Measurements from ENCODE around the gene PCSK6.

The PCSK6 gene

DNA sequence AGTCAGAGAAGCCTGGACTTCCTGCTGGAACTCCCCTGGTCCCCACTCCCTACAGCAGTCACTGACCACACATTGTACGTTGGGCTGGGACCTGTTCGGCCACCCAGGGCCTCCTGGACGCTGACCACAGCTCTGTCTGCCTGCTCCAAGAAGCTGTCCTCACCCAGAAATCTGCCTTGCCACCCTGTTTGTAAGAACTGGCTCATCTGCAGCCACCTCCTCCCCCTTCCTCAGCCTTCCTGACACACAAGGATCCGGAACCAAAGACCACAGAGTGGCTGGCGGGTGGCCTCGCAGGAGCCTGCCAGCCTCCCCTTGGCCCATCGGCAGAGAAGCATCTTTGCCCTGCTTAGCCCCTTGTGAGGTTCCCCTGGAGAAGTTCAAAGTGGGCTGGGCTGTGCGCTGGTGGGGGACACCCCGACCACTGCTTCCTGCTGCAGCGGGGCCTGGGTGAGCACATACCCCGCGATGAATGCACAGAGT is 91.9 kb downstream of the PCSK6 start:
- no peak overlapping the region for H4K91ac ChIP-seq (ENCODE audit: low read depth, low read length, poor library complexity)
- DNase-seq (ENCODE audit: low spot score): no peak
- peaks cover 0 to 2% of the 10 kb centered on the region in 2 donors for H3K4me1 ChIP-seq (ENCODE audit: control insufficient read depth in 2 of 2, insufficient read depth in 1 of 2, low read depth in 1 of 2, low read length in 2 of 2)
- no CpG with 5 or more reads among the region's 12 CpGs for WGBS, 2 donors (ENCODE audit: extremely low coverage in 2 of 2, insufficient read length in 2 of 2, insufficient replicate concordance in 1 of 2)
- no peak overlapping the region for H2BK5ac ChIP-seq (ENCODE audit: low read length)
- no peak overlapping the region for H2BK120ac ChIP-seq (ENCODE audit: low read depth, low read length)
- no peak overlapping the region for H2BK15ac ChIP-seq (ENCODE audit: low read length)
- no peak overlapping the region for H3K9ac ChIP-seq (ENCODE audit: low read depth, low read length, poor library complexity)
- H4K8ac ChIP-seq (ENCODE audit: low read depth, low read length): no peak overlapping the region
- no peaks in the 10 kb centered on the region for H3K27me3 ChIP-seq (ENCODE audit: control insufficient read depth in 3 of 3, insufficient read depth in 3 of 3, low read depth in 1 of 3, low read length in 3 of 3)
- H3K18ac ChIP-seq (ENCODE audit: low read length): peak overlapping the region; percentile 21
- H3K79me1 ChIP-seq (ENCODE audit: low read depth, low read length): no peaks in the 10 kb centered on the region
- no peak overlapping the region for H3K14ac ChIP-seq (ENCODE audit: low read length)
- no peak overlapping the region for H2AFZ ChIP-seq (ENCODE audit: low read length)
- no peak overlapping the region for H2AK5ac ChIP-seq (ENCODE audit: low read depth, low read length)
- H3K4me3 ChIP-seq (ENCODE audit: low read length in 2 of 2): no peak overlapping the region
- peaks cover 0 to 6% of the 10 kb centered on the region in 2 donors for H3K36me3 ChIP-seq (replicated peaks in 1 of 2; ENCODE audit: control insufficient read depth in 2 of 2, insufficient read depth in 2 of 2, low read length in 2 of 2)
- peaks cover 0 to 2% of the 10 kb centered on the region in 2 donors for H3K9me3 ChIP-seq (replicated peaks in 1 of 2; ENCODE audit: control insufficient read depth in 2 of 2, insufficient read depth in 1 of 2, low read depth in 1 of 2, low read length in 2 of 2)
- no peak overlapping the region for H3K4me2 ChIP-seq (ENCODE audit: insufficient read depth, low read length, poor library complexity, severe bottlenecking)
- no peak overlapping the region for H3K27ac ChIP-seq (replicated peaks; ENCODE audit: low read length)
- no peak overlapping the region for H3K23ac ChIP-seq (ENCODE audit: low read depth, low read length, poor library complexity)
- no peak overlapping the region for H2BK12ac ChIP-seq (ENCODE audit: low read length)
- no peak overlapping the region for H3K4ac ChIP-seq (ENCODE audit: low read length)

DNA sequence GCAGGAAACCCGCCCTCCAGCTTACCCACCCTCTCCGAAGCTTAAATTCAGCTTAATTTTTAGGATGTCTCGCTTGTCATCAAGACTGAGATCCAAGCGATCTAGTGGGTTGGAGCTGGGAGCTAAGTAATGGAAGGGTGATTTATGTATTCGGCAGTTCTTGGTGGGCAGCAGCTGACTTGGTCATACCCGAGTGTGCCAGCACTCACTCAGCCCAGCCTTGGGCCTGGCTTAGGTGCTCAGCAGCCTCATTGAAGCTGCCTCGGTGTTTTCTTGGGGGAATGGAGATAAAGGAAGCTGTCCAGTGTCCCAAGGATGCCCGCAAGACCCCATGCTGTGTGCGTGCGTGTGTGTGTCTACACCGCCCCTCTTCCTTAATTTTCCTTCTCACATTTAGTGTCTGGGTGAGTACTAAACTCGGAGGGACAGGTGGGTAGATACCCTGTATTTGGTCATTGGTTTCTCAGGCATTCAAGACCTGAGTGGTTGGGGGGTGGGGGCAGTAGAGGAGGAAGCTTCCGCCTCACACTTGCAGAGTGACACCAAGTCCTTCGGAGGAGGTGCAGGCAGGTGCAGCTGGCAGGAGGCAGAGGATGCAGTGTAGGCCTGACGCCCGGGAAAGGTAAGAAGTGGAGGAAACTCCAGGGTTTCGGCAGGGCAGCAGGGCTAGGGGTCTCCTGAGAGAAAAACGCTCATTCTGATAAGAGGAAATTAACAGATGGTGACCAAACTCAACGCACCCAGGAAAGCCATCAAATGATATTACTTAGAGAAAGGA is 92.8 kb downstream of the PCSK6 start:
- Histone ChIP-seq H3K23ac (ENCODE audit: low read depth, low read length, poor library complexity) (no peak overlapping the region), H3K4ac (ENCODE audit: low read length) (no peak overlapping the region), H3K4me1 (ENCODE audit: control insufficient read depth in 2 of 2, insufficient read depth in 1 of 2, low read depth in 1 of 2, low read length in 2 of 2) (peaks cover 0 to 2% of the 10 kb centered on the region in 2 donors), H3K27ac (replicated peaks; ENCODE audit: low read length) (no peak overlapping the region), H2BK15ac (ENCODE audit: low read length) (no peak overlapping the region), H4K91ac (ENCODE audit: low read depth, low read length, poor library complexity) (no peak overlapping the region), H3K36me3 (replicated peaks in 1 of 2; ENCODE audit: control insufficient read depth in 2 of 2, insufficient read depth in 2 of 2, low read length in 2 of 2) (peaks cover 0 to 12% of the 10 kb centered on the region in 2 donors), H3K18ac (ENCODE audit: low read length) (no peak overlapping the region), H2BK12ac (ENCODE audit: low read length) (no peak overlapping the region), H3K4me3 (ENCODE audit: low read length in 2 of 2) (no peak overlapping the region), H3K9ac (ENCODE audit: low read depth, low read length, poor library complexity) (no peak overlapping the region), H2BK120ac (ENCODE audit: low read depth, low read length) (no peak overlapping the region), H3K9me3 (replicated peaks in 1 of 2; ENCODE audit: control insufficient read depth in 2 of 2, insufficient read depth in 1 of 2, low read depth in 1 of 2, low read length in 2 of 2) (peaks cover 0 to 2% of the 10 kb centered on the region in 2 donors), H3K4me2 (ENCODE audit: insufficient read depth, low read length, poor library complexity, severe bottlenecking) (no peak overlapping the region), H3K14ac (ENCODE audit: low read length) (no peak overlapping the region), H2BK5ac (ENCODE audit: low read length) (no peak overlapping the region), H2AK5ac (ENCODE audit: low read depth, low read length) (no peak overlapping the region), H3K79me1 (ENCODE audit: low read depth, low read length) (no peaks in the 10 kb centered on the region), H4K8ac (ENCODE audit: low read depth, low read length) (no peak overlapping the region), H3K27me3 (ENCODE audit: control insufficient read depth in 3 of 3, insufficient read depth in 3 of 3, low read depth in 1 of 3, low read length in 3 of 3) (no peaks in the 10 kb centered on the region), H2AFZ (ENCODE audit: low read length) (no peak overlapping the region)
- no peak for DNase-seq (ENCODE audit: low spot score)
- WGBS, 2 donors (ENCODE audit: extremely low coverage in 2 of 2, insufficient read length in 2 of 2, insufficient replicate concordance in 1 of 2): no CpG with 5 or more reads among the region's 19 CpGs

DNA sequence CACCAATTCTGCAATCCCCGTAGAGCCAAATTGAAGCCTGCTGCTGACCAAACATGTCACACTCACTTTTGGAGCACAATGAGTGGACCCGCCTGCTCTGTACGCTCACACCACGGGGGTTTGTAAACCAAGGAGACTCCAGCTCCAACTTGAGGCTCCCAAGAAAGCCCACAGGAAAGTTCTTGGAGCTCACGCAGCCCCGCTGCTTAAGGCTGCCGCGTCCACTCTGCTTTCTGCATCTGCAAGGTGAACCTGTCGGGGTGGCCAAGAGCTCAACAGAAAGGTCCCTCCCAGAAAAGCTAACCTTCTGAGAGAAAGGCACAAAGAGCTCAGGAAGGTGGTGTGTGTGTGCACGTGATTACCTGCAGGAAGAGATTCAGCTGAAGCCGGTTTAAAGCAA is 94.9 kb downstream of the PCSK6 start:
- Histone ChIP-seq H3K27me3 (ENCODE audit: control insufficient read depth in 3 of 3, insufficient read depth in 3 of 3, low read depth in 1 of 3, low read length in 3 of 3) (no peaks in the 10 kb centered on the region), H2AFZ (ENCODE audit: low read length) (no peak overlapping the region), H3K18ac (ENCODE audit: low read length) (no peak overlapping the region), H3K79me1 (ENCODE audit: low read depth, low read length) (no peaks in the 10 kb centered on the region), H2BK120ac (ENCODE audit: low read depth, low read length) (no peak overlapping the region), H3K9me3 (replicated peaks in 1 of 2; ENCODE audit: control insufficient read depth in 2 of 2, insufficient read depth in 1 of 2, low read depth in 1 of 2, low read length in 2 of 2) (no peaks in the 10 kb centered on the region), H3K9ac (ENCODE audit: low read depth, low read length, poor library complexity) (no peak overlapping the region), H3K4me2 (ENCODE audit: insufficient read depth, low read length, poor library complexity, severe bottlenecking) (no peak overlapping the region), H2BK12ac (ENCODE audit: low read length) (no peak overlapping the region), H3K14ac (ENCODE audit: low read length) (no peak overlapping the region), H3K4ac (ENCODE audit: low read length) (no peak overlapping the region), H3K23ac (ENCODE audit: low read depth, low read length, poor library complexity) (no peak overlapping the region), H3K4me1 (ENCODE audit: control insufficient read depth in 2 of 2, insufficient read depth in 1 of 2, low read depth in 1 of 2, low read length in 2 of 2) (peaks cover 0 to 4% of the 10 kb centered on the region in 2 donors), H2BK5ac (ENCODE audit: low read length) (no peak overlapping the region), H2BK15ac (ENCODE audit: low read length) (no peak overlapping the region), H2AK5ac (ENCODE audit: low read depth, low read length) (no peak overlapping the region), H3K36me3 (replicated peaks in 1 of 2; ENCODE audit: control insufficient read depth in 2 of 2, insufficient read depth in 2 of 2, low read length in 2 of 2) (peaks cover 0 to 8% of the 10 kb centered on the region in 2 donors), H3K4me3 (ENCODE audit: low read length in 2 of 2) (no peak overlapping the region), H3K27ac (replicated peaks; ENCODE audit: low read length) (no peak overlapping the region), H4K8ac (ENCODE audit: low read depth, low read length) (no peak overlapping the region), H4K91ac (ENCODE audit: low read depth, low read length, poor library complexity) (no peak overlapping the region)
- no peak for DNase-seq (ENCODE audit: low spot score)
- no CpG with 5 or more reads among the region's 11 CpGs for WGBS, 2 donors (ENCODE audit: extremely low coverage in 2 of 2, insufficient read length in 2 of 2, insufficient replicate concordance in 1 of 2)

DNA sequence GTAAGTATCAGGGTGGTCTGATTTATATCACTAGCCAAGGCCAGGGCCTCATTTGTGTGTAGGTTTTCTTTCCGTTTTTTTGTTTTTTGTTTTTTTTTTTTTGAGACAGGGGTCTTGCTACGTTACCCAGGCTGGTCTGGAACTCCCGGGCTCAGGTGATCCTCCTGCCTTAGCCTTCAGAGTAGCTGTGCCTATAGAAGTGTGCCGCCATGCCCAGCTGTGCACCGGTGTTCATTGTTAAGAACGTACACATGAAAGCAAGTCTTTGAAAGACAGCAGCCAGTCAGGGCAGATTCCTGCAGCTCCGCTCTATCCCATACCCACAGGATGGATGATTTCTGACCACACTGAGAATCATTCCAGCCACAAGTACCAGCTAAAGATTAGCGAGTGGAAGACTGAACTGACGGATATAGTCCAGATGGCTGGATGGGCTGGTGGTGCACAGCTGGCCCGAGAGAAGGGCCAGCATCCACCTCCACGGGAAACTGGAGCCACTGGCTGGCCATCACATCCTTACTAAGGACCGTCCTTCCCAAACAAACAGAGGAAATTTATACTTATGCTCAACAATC is 95.4 kb downstream of the PCSK6 start:
- H2BK12ac ChIP-seq (ENCODE audit: low read length): no peak overlapping the region
- no peaks in the 10 kb centered on the region for H3K27me3 ChIP-seq (ENCODE audit: control insufficient read depth in 3 of 3, insufficient read depth in 3 of 3, low read depth in 1 of 3, low read length in 3 of 3)
- WGBS, 2 donors (ENCODE audit: extremely low coverage in 2 of 2, insufficient read length in 2 of 2, insufficient replicate concordance in 1 of 2): no CpG with 5 or more reads among the region's 12 CpGs
- DNase-seq (ENCODE audit: low spot score): no peak
- no peak overlapping the region for H3K18ac ChIP-seq (ENCODE audit: low read length)
- H3K23ac ChIP-seq (ENCODE audit: low read depth, low read length, poor library complexity): no peak overlapping the region
- H4K91ac ChIP-seq (ENCODE audit: low read depth, low read length, poor library complexity): no peak overlapping the region
- no peak overlapping the region for H3K4me3 ChIP-seq (ENCODE audit: low read length in 2 of 2)
- H3K4me1 ChIP-seq (ENCODE audit: control insufficient read depth in 2 of 2, insufficient read depth in 1 of 2, low read depth in 1 of 2, low read length in 2 of 2): peaks cover 0 to 4% of the 10 kb centered on the region in 2 donors
- no peak overlapping the region for H2BK5ac ChIP-seq (ENCODE audit: low read length)
- H3K4ac ChIP-seq (ENCODE audit: low read length): no peak overlapping the region
- H3K79me1 ChIP-seq (ENCODE audit: low read depth, low read length): no peaks in the 10 kb centered on the region
- H3K4me2 ChIP-seq (ENCODE audit: insufficient read depth, low read length, poor library complexity, severe bottlenecking): no peak overlapping the region
- peaks cover 0 to 13% of the 10 kb centered on the region in 2 donors for H3K36me3 ChIP-seq (replicated peaks in 1 of 2; ENCODE audit: control insufficient read depth in 2 of 2, insufficient read depth in 2 of 2, low read length in 2 of 2)
- H3K14ac ChIP-seq (ENCODE audit: low read length): no peak overlapping the region
- H3K27ac ChIP-seq (replicated peaks; ENCODE audit: low read length): no peak overlapping the region
- H2AK5ac ChIP-seq (ENCODE audit: low read depth, low read length): no peak overlapping the region
- H2BK120ac ChIP-seq (ENCODE audit: low read depth, low read length): no peak overlapping the region
- no peak overlapping the region for H3K9ac ChIP-seq (ENCODE audit: low read depth, low read length, poor library complexity)
- H3K9me3 ChIP-seq (replicated peaks in 1 of 2; ENCODE audit: control insufficient read depth in 2 of 2, insufficient read depth in 1 of 2, low read depth in 1 of 2, low read length in 2 of 2): no peaks in the 10 kb centered on the region
- no peak overlapping the region for H2AFZ ChIP-seq (ENCODE audit: low read length)
- no peak overlapping the region for H4K8ac ChIP-seq (ENCODE audit: low read depth, low read length)
- no peak overlapping the region for H2BK15ac ChIP-seq (ENCODE audit: low read length)
